Stimulated activated CD4-positive, alpha-beta T cell treated with anti-CD3 and anti-CD28 coated beads, TNF-alpha, amount 100 ng/mL, for 24 hours (primary cell): ENCODE data around the gene TCF15.

Source experiments
- DNase-seq, 3 experiments: peaks; one replicate each; pipeline ENCODE4 v3.0.0-alpha.2; 2020; ENCODE audit warnings: low read depth in 3 of 3

Gene TCF15

GRCh38 chr20:611047-611842, 1.1 kb upstream of the TCF15 start:
- DNase-seq = no peak

GRCh38 chr20:609371-609964, 641 bp downstream of the TCF15 start:
- DNase-seq = no peak

- no peak for DNase-seq
These were observed 1.1 kb downstream of the TCF15 start for GRCh38 chr20:608970-609369.

- no peak for DNase-seq
These were observed 2.6 kb downstream of the TCF15 start for GRCh38 chr20:607476-607875.

GRCh38 chr20:605237-605636, 4.9 kb downstream of the TCF15 start:
- DNase-seq = no peak

GRCh38 chr20:603116-603640, 6.9 kb downstream of the TCF15 start:
- no peak for DNase-seq

- DNase-seq = no peak
These were observed 7.8 kb downstream of the TCF15 start for GRCh38 chr20:602111-602970.

- no peak for DNase-seq
These were observed 9.4 kb downstream of the TCF15 start for GRCh38 chr20:600736-601135.

GRCh38 chr20:600141-600540, 10.0 kb downstream of the TCF15 start:
- no peak for DNase-seq

- no peak for DNase-seq
These were observed 11.8 kb downstream of the TCF15 start for GRCh38 chr20:598133-598850.

GRCh38 chr20:597560-597959, 12.5 kb downstream of the TCF15 start:
- no peak for DNase-seq

GRCh38 chr20:595330-596308, 14.5 kb downstream of the TCF15 start:
- DNase-seq = no peak

- no peak for DNase-seq
These were observed 17.6 kb downstream of the TCF15 start for GRCh38 chr20:592506-592905.

GRCh38 chr20:591941-592340, 18.2 kb downstream of the TCF15 start:
- DNase-seq = no peak

- DNase-seq = no peak
These were observed 21.0 kb downstream of the TCF15 start for GRCh38 chr20:588932-589672.

GRCh38 chr20:588476-588875, 21.6 kb downstream of the TCF15 start:
- DNase-seq = no peak

GRCh38 chr20:584971-585301, 25.2 kb downstream of the TCF15 start:
- DNase-seq = no peak

GRCh38 chr20:584161-584970, 25.7 kb downstream of the TCF15 start:
- DNase-seq = peak in 1 of 3 experiments; percentile 12

- no peak for DNase-seq
These were observed 27.9 kb downstream of the TCF15 start for GRCh38 chr20:582204-582603.
